ENCODE results near the gene BEX5. TPM values are rescaled to one million over a fixed set of nuclear protein-coding genes. Genes with fewer than 3 reads are reported as not detected.

The BEX5 gene
- total and polyA plus RNA-seq, 9 of the 15 experiments (the other 6 are each of a cell fraction or from before 2014, with no cell fraction given) = 0.49 to 3.2 (median 1.6) TPM

- H3K27ac ChIP-seq (ENCODE audit: extremely low read depth, low read depth, low read length) = no peak overlapping the region
- H3K27me3 ChIP-seq (ENCODE audit: control insufficient read depth in 2 of 2, insufficient read depth in 2 of 2, low read length in 2 of 2) = no peaks in the 10 kb centered on the region
- DNase-seq (ENCODE audit: extremely low read depth in 1 of 4, low spot score in 3 of 4) (peak in 2 of 4 experiments; percentile 2 to 8), FAIRE-seq (no peak), ATAC-seq (no peak)
- no peaks in the 10 kb centered on the region for H3K4me1 ChIP-seq (replicated peaks in 1 of 2; ENCODE audit: control insufficient read depth in 2 of 2, insufficient read depth in 2 of 2, low read length in 2 of 2)
- H3K9me3 ChIP-seq (replicated peaks; ENCODE audit: control insufficient read depth, insufficient read depth, low read depth, low read length) = no peaks in the 10 kb centered on the region
- CTCF ChIA-PET (ENCODE audit: low intra/inter-chr PET ratio) = no interaction called here
- BruUV-seq (replicated peaks) = no TSS peak
- POLR2A ChIA-PET = no interaction called here
- in situ Hi-C loops (cut with MboI) (no loop called here), intact Hi-C loops (cut with micrococcal nuclease) (no loop called here)
- WGBS (ENCODE audit: insufficient coverage, low coverage, missing lambda C conversion rate) = 0% methylated on average over 1 of the region's 1 CpG
- no peak overlapping the region for H3K4me2 ChIP-seq (ENCODE audit: insufficient read depth, low read length)
- no peak overlapping the region for H2AFZ ChIP-seq (ENCODE audit: low read depth, low read length)
- no peaks in the 10 kb centered on the region for H4K20me1 ChIP-seq (replicated peaks; ENCODE audit: control insufficient read depth, insufficient read depth, low read length)
- no peaks in the 10 kb centered on the region for H3K9me1 ChIP-seq (ENCODE audit: control insufficient read depth, insufficient read depth, low read length)
- no peaks in the 10 kb centered on the region for H3K79me2 ChIP-seq (ENCODE audit: control insufficient read depth, insufficient read depth, low read length)
- no peaks in the 10 kb centered on the region for H3K36me3 ChIP-seq (ENCODE audit: control insufficient read depth, insufficient read depth, low read length)
- TF ChIP-seq ZNF253 (CRISPR knock-in tag; conservative IDR thresholded peaks at IDR 0.05) (no peak), CTCF (IDR thresholded peaks at IDR 0.05 in 2 of 3, conservative IDR thresholded peaks at IDR 0.05 in 1 of 3; ENCODE audit: insufficient read depth in 2 of 3, low read depth in 1 of 3, low read length in 3 of 3) (peak in 2 of 3 experiments; percentile 19 to 40; a peak in 2 of 6 replicates), RAD21 (CRISPR knock-in tag; conservative IDR thresholded peaks at IDR 0.05 in 1 of 2, IDR thresholded peaks at IDR 0.05 in 1 of 2) (peak in 1 of 2 experiments; percentile 51; a peak in 3 of 4 replicates)
- H3K9ac ChIP-seq (ENCODE audit: insufficient read depth in 1 of 2, low read depth in 2 of 2, low read length in 2 of 2) = no peak overlapping the region
- H3K4me3 ChIP-seq = no peak overlapping the region
Observed at GRCh38 chrX:102129473-102129872, 26.3 kb downstream of the BEX5 start.

GRCh38 chrX:102126863-102127262 lies 28.9 kb downstream of the BEX5 start:
- no peaks in the 10 kb centered on the region for H4K20me1 ChIP-seq (replicated peaks; ENCODE audit: control insufficient read depth, insufficient read depth, low read length)
- H3K27ac ChIP-seq (ENCODE audit: extremely low read depth, low read depth, low read length) = no peak overlapping the region
- H2AFZ ChIP-seq (ENCODE audit: low read depth, low read length) = no peak overlapping the region
- in situ Hi-C loops (cut with MboI) (no loop called here), intact Hi-C loops (cut with micrococcal nuclease) (no loop called here)
- H3K4me1 ChIP-seq (replicated peaks in 1 of 2; ENCODE audit: control insufficient read depth in 2 of 2, insufficient read depth in 2 of 2, low read length in 2 of 2) = no peaks in the 10 kb centered on the region
- FAIRE-seq (no peak), ATAC-seq (no peak), DNase-seq (ENCODE audit: extremely low read depth in 1 of 4, low spot score in 3 of 4) (no peak)
- H3K9ac ChIP-seq (ENCODE audit: insufficient read depth in 1 of 2, low read depth in 2 of 2, low read length in 2 of 2) = no peak overlapping the region
- no peaks in the 10 kb centered on the region for H3K9me3 ChIP-seq (replicated peaks; ENCODE audit: control insufficient read depth, insufficient read depth, low read depth, low read length)
- H3K4me3 ChIP-seq = no peak overlapping the region
- no peaks in the 10 kb centered on the region for H3K27me3 ChIP-seq (ENCODE audit: control insufficient read depth in 2 of 2, insufficient read depth in 2 of 2, low read length in 2 of 2)
- H3K4me2 ChIP-seq (ENCODE audit: insufficient read depth, low read length) = no peak overlapping the region
- CTCF ChIA-PET (ENCODE audit: low intra/inter-chr PET ratio) = no interaction called here
- H3K36me3 ChIP-seq (ENCODE audit: control insufficient read depth, insufficient read depth, low read length) = no peaks in the 10 kb centered on the region
- BruUV-seq (replicated peaks) = no TSS peak
- 2% methylated on average over 6 of the region's 8 CpGs for WGBS (ENCODE audit: insufficient coverage, low coverage, missing lambda C conversion rate)
- H3K9me1 ChIP-seq (ENCODE audit: control insufficient read depth, insufficient read depth, low read length) = no peaks in the 10 kb centered on the region
- no peaks in the 10 kb centered on the region for H3K79me2 ChIP-seq (ENCODE audit: control insufficient read depth, insufficient read depth, low read length)
- POLR2A ChIA-PET = no interaction called here
- no peak for TF ChIP-seq CEBPB (tag; IDR thresholded peaks at IDR 0.05)
- TF ChIP-seq HMGXB4 (CRISPR knock-in tag; IDR thresholded peaks at IDR 0.05) = no peak
- TF ChIP-seq KLF1 (tag; IDR thresholded peaks at IDR 0.05) = no peak
- no peak for TF ChIP-seq NCOA4 (IDR thresholded peaks at IDR 0.05; ENCODE audit: partially characterized antibody)

All from K562 (cell line).